GM12878 (cell line): Measurements from ENCODE around the gene LAMB1. TPM values are rescaled to one million over a fixed set of nuclear protein-coding genes. Genes with fewer than 3 reads are reported as not detected.

ENCODE experiments used
- ATAC-seq: fragments of 200-7000 bp; cut with Tn5 transposase; 3 replicates; pipeline ENCODE4 v1.9.1; 2020; ENCODE audit warnings: mild to moderate bottlenecking, moderate library complexity
- Bru-seq: library from RNA; stranded (reverse); fragments of 400-500 nt; gene quantifications from one replicate; lab custom pipeline; 2021; lab: Mats Ljungman, UMichigan
- BruChase-seq, 2 experiments: library from RNA; stranded (reverse); fragments of 400-500 nt; gene quantifications; one replicate each; lab custom pipeline; 2021; lab: Mats Ljungman, UMichigan
- BruUV-seq: library from RNA; stranded (reverse); fragments of 400-500 nt; replicated peaks from 2 replicates; lab custom pipeline; 2021; lab: Mats Ljungman, UMichigan
- CTCF ChIA-PET: fragments of 300-600 bp; sonication (Branson Sonifier 250); formaldehyde crosslinking; extraction: SDS; loops from one replicate; lab custom pipeline; 2021; ENCODE audit warnings: inconsistent platforms; lab: Yijun Ruan, JAX
- POLR2A ChIA-PET: fragments of 350-600 bp; formaldehyde crosslinking; extraction: SDS; loops from one replicate; lab custom pipeline; 2021; ENCODE audit warnings: inconsistent platforms; lab: Charles Lee
- RAD21 ChIA-PET: fragments of 300-600 bp; sonication (Branson Sonifier 250); formaldehyde crosslinking; loops from one replicate; lab custom pipeline; 2023; ENCODE audit warnings: antibody characterized with exemption; ENCODE audit not compliant: unreplicated experiment; lab: Charles Lee
- SMC1A ChIA-PET: fragments of 300-600 bp; sonication (Branson Sonifier 250); formaldehyde crosslinking; loops from one replicate; lab custom pipeline; 2023; ENCODE audit not compliant: unreplicated experiment, uncharacterized antibody; lab: Charles Lee
- DNase-seq: peaks from one replicate; pipeline ENCODE4 v3.0.0-alpha.2; 2011; ENCODE audit warnings: low read depth, low spot score
- FAIRE-seq: peaks from 3 replicates; lab custom pipeline; 2011; peaks lifted over from hg19 to GRCh38; lab: Jason Lieb, UNC
- H2AFZ ChIP-seq: 2 replicates; pipeline ENCODE4 v1.6.0; 2011; ENCODE audit warnings: low read depth, low read length, control low read depth; ENCODE audit not compliant: control insufficient read depth
- H3K27ac ChIP-seq: 2 replicates; pipeline ENCODE4 v1.5.1; 2011; ENCODE audit warnings: control low read depth; ENCODE audit not compliant: control insufficient read depth, insufficient read depth
- H3K27me3 ChIP-seq, 2 experiments: replicated peaks in 1 of 2; 2 replicates each; pipeline versions ENCODE4 v1.6.0 to v1.6.1; 2011; ENCODE audit warnings: low read length in 1 of 2; ENCODE audit not compliant: control insufficient read depth in 2 of 2, insufficient read depth in 2 of 2
- H3K36me3 ChIP-seq, 2 experiments: 2 replicates each; pipeline ENCODE4 v1.5.1; 2011; ENCODE audit warnings: low read length in 1 of 2; ENCODE audit not compliant: control insufficient read depth in 2 of 2, insufficient read depth in 2 of 2
- H3K4me1 ChIP-seq: 2 replicates; pipeline ENCODE4 v1.6.1; 2011; ENCODE audit warnings: mild to moderate bottlenecking, low read length, moderate library complexity, mixed read lengths; ENCODE audit not compliant: control insufficient read depth, insufficient read depth
- H3K4me2 ChIP-seq: 2 replicates; pipeline ENCODE4 v1.6.0; 2011; ENCODE audit warnings: control low read depth; ENCODE audit not compliant: control insufficient read depth, insufficient read depth
- H3K4me3 ChIP-seq: fragments of 200-600 bp; sonication (generic); 2 replicates; pipeline ENCODE4 v1.5.1; 2016
- H3K79me2 ChIP-seq: 2 replicates; pipeline ENCODE4 v1.6.0; 2011; ENCODE audit warnings: low read length; ENCODE audit not compliant: control insufficient read depth, insufficient read depth
- H3K9ac ChIP-seq: 2 replicates; pipeline ENCODE4 v1.8.0; 2011; ENCODE audit warnings: low read length, control low read depth, mixed read lengths; ENCODE audit not compliant: control insufficient read depth, insufficient read depth
- H3K9me3 ChIP-seq: replicated peaks from 3 replicates; pipeline ENCODE4 v1.5.1; 2011; ENCODE audit warnings: mild to moderate bottlenecking, low read length; ENCODE audit not compliant: control insufficient read depth, insufficient read depth
- H4K20me1 ChIP-seq: 2 replicates; pipeline ENCODE4 v1.6.0; 2011; ENCODE audit not compliant: control insufficient read depth, insufficient read depth
- MEF2B ChIP-seq: fragments of 450-650 bp; IDR thresholded peaks from 2 replicates; pipeline ENCODE4 v1.6.1; 2018; ENCODE audit warnings: mild to moderate bottlenecking, moderate library complexity; ENCODE audit not compliant: partially characterized antibody, poor library complexity, severe bottlenecking
- NR2C1 ChIP-seq: fragments of 450-650 bp; IDR thresholded peaks from 2 replicates; pipeline ENCODE4 v1.6.1; 2017; ENCODE audit warnings: antibody characterized with exemption, mild to moderate bottlenecking, moderate library complexity
- POU2F2 ChIP-seq: IDR thresholded peaks from 3 replicates; pipeline ENCODE4 v1.6.1; 2011; ENCODE audit warnings: low read depth, mild to moderate bottlenecking, low read length, borderline replicate concordance
- SRF ChIP-seq, 2 experiments: IDR thresholded peaks; 2 replicates each; pipeline ENCODE4 v1.6.1; 2011; ENCODE audit warnings: low read depth in 2 of 2, low read length in 2 of 2, mild to moderate bottlenecking in 1 of 2, moderate library complexity in 1 of 2
- ZBED1 ChIP-seq: IDR thresholded peaks from 2 replicates; pipeline ENCODE4 v1.6.1; 2016; ENCODE audit warnings: borderline replicate concordance
- WGBS: methylation state at CpG from one replicate; pipeline ENCODE4 v1.1.6; 2016; ENCODE audit warnings: low lambda C conversion rate; ENCODE audit not compliant: insufficient replicate concordance, insufficient coverage; ENCODE audit errors: missing lambda C conversion rate; 5-methylcytosine and 5-hydroxymethylcytosine counted together
- in situ Hi-C: fragments of 300-500 bp; cut with MboI; formaldehyde crosslinking; loops from 9 replicates; pipeline ENCODE4 v1.14.3; 2018; ENCODE audit warnings: mixed read lengths
- intact Hi-C: fragments of 100-400 bp; cut with micrococcal nuclease; formaldehyde crosslinking; loops from one replicate; pipeline ENCODE4 v1.14.2; 2022; ENCODE audit not compliant: unreplicated experiment
- long read RNA-seq, 2 experiments: library from polyadenylated mRNA; unstranded; transcript quantifications; one replicate each; pipeline ENCODE4 v2.0.0, GENCODE V29; 2019 to 2020
- polyA minus RNA-seq, 3 experiments: library from RNA; depleted of rRNA, polyadenylated mRNA; stranded (reverse); fragments of >200 nt; gene quantifications; 2 replicates each; pipeline ENCODE4 v1.2.3, GENCODE V29; 2011
- polyA plus RNA-seq, 11 experiments: library from polyadenylated mRNA; depleted of rRNA in 4 of 11; unstranded in 6 of 11; stranded (reverse) in 5 of 11; fragments of >200 nt; fragmentation: Nextera tagmentation in 4 of 11; fragmentation: Illumina TruSeq in 1 of 11; extraction: Ambion mirVana in 4 of 11; extraction: Trizol in 1 of 11; gene quantifications; 1 replicate in 1 of 11; 2 replicates in 10 of 11; pipeline versions ENCODE4 v1.2.1 to v1.2.3, GENCODE V29; 2011 to 2016; ENCODE audit warnings: inconsistent platforms in 2 of 11, missing spikeins in 2 of 11, low read depth in 1 of 11
- total RNA-seq, 4 experiments: library from RNA; depleted of rRNA in 3 of 4; stranded (reverse); fragments of >200 nt in 3 of 4; fragmentation: Illumina TruSeq in 1 of 4; extraction: Trizol in 1 of 4; gene quantifications; 2 replicates each; pipeline versions ENCODE4 v1.2.1 to v1.2.3, GENCODE V29; 2013 to 2021

Gene LAMB1
- 0.13 and 0.24 TPM in 2 replicates for total RNA-seq (2013; cell fraction: nucleolus; rRNA removed)
- total RNA-seq (2014; rRNA removed) (not detected in 2 replicates), total RNA-seq (2014; rRNA removed; fragmentation: Illumina TruSeq; extraction: Trizol) (not detected in 2 replicates), total RNA-seq (2021) (0.48 and 0.77 TPM in 2 replicates), polyA plus RNA-seq (2011; rRNA removed) (0.08 and 0.12 TPM in 2 replicates), polyA plus RNA-seq (2014; fragmentation: Illumina TruSeq; extraction: Trizol) (not detected in 2 replicates), polyA plus RNA-seq (2014; fragmentation: Nextera tagmentation; extraction: Ambion mirVana) (1 to 10 TPM in 1 of 2 experiments, under 1 TPM in 1; 0.05 to 1.7 TPM), polyA plus RNA-seq (2014; rRNA removed) (not detected in 2 replicates), polyA plus RNA-seq (2016; fragmentation: Nextera tagmentation; extraction: Ambion mirVana) (1 to 10 TPM; 1.6 to 2.2 TPM), polyA minus RNA-seq (2011; rRNA and poly(A)+ RNA removed) (0.10 TPM in 1 of 2 replicates, not detected in the other), Bru-seq, nascent RNA (percentile 15 among the genes with signal in this experiment), BruChase-seq, experiment 1, labeled RNA remaining after a 6-hour chase (percentile 21 among the genes with signal in this experiment), BruChase-seq, experiment 2, labeled RNA remaining after a 2-hour chase (percentile 19 among the genes with signal in this experiment)
- 0.73 TPM for polyA plus RNA-seq (2011; ENCODE audit: low read depth)
- polyA plus RNA-seq (2011; cell fraction: cytosol; rRNA removed): 0.03 and 0.05 TPM in 2 replicates
- 0.12 and 0.38 TPM in 2 replicates for polyA plus RNA-seq (2011; cell fraction: nucleus; rRNA removed)
- 0.44 and 0.81 TPM in 2 replicates for polyA plus RNA-seq (2012)
- polyA minus RNA-seq (2011; cell fraction: cytosol; rRNA and poly(A)+ RNA removed): 0.67 and 5.0 TPM in 2 replicates
- polyA minus RNA-seq (2011; cell fraction: nucleus; rRNA and poly(A)+ RNA removed): 0.48 and 0.77 TPM in 2 replicates
- long read RNA-seq, experiment 1: 0 reads
- long read RNA-seq, experiment 2, partial matches to known transcripts: 0 of 2 reads
- long read RNA-seq, experiment 2, other reads (novel, unspliced or antisense): 2 of 2 reads

- no peak for DNase-seq
- SMC1A ChIA-PET: interaction anchor here (1.6 kb wide), 1 partner anchor 11 kb away, joined by 4 read pairs; no protein-coding TSS in a partner anchor
- H3K4me3 ChIP-seq: 0 out of 2 replicates have a peak within 1 kb of the TSS, but pooled peaks have one; percentile 6
- POLR2A ChIA-PET: no interaction called here
- H3K4me1 ChIP-seq: no peaks in the 10 kb centered on the region
- H3K4me2 ChIP-seq: peak within 1 kb of the TSS; percentile 35; the same call in 1 of the 2 replicates
- WGBS: 17% methylated on average over 52 of the region's 75 CpGs
- FAIRE-seq: no peak
- CTCF ChIA-PET: interaction anchor here (1.4 kb wide), 1 partner anchor 11 kb away, joined by 3 read pairs; no protein-coding TSS in a partner anchor
- no peaks in the 10 kb centered on the region for H3K36me3 ChIP-seq
- no peaks in the 10 kb centered on the region for H3K79me2 ChIP-seq
- H4K20me1 ChIP-seq: no peaks in the 10 kb centered on the region; the same call in 1 of the 2 replicates
- H2AFZ ChIP-seq: no peak within 1 kb of the TSS
- H3K9me3 ChIP-seq: no peaks in the 10 kb centered on the region
- no peak for TF ChIP-seq NR2C1
- no peak for TF ChIP-seq MEF2B
- TF ChIP-seq SRF (IDR thresholded peaks at IDR 0.05; ENCODE audit: low read depth in 2 of 2, low read length in 2 of 2): no peak
- no peak for TF ChIP-seq POU2F2
- TF ChIP-seq ZBED1: no peak
- in situ Hi-C loops: no loop called here
- peaks cover 14 to 22% of the 10 kb centered on the region in 2 experiments for H3K27me3 ChIP-seq
- no peak within 1 kb of the TSS for H3K27ac ChIP-seq
- H3K9ac ChIP-seq: no peak within 1 kb of the TSS
- intact Hi-C loops: no loop called here
- ATAC-seq: no peak
- no TSS peak for BruUV-seq
- RAD21 ChIA-PET: no interaction called here
Observed at GRCh38 chr7:108002726-108003598, at the start of gene LAMB1. Gene LAMB1, minus strand, starts transcription at chr7:108003161. Its CDS starts 276 bp downstream, at chr7:108002885.
